Liver (tissue), 9 donors: ENCODE data around the gene AK5. TPM values are rescaled to one million over a fixed set of nuclear protein-coding genes. Genes with fewer than 3 reads are reported as not detected.

ENCODE experiments used
- DNase-seq: peaks from one replicate; pipeline ENCODE4 v3.0.0-alpha.2; 2017; ENCODE audit warnings: low spot score
- H3K27ac ChIP-seq, 2 donors: one replicate each; pipeline ENCODE4 v1.7.0; 2013; ENCODE audit warnings: inconsistent platforms in 2 of 2, low read length in 2 of 2, control low read depth in 1 of 2, low read depth in 1 of 2, mild to moderate bottlenecking in 1 of 2
- H3K27me3 ChIP-seq, 4 donors: one replicate each; pipeline versions ENCODE4 v1.6.1 to v1.7.0; 2013; ENCODE audit warnings: low read length in 3 of 4, inconsistent platforms in 1 of 4, mild to moderate bottlenecking in 1 of 4, moderate library complexity in 1 of 4; ENCODE audit not compliant: control insufficient read depth in 4 of 4, insufficient read depth in 4 of 4
- H3K36me3 ChIP-seq, 4 donors: one replicate each; pipeline versions ENCODE4 v1.6.1 to v1.7.0; 2013; ENCODE audit warnings: low read length in 3 of 4, mild to moderate bottlenecking in 3 of 4, low read depth in 1 of 4, moderate library complexity in 1 of 4; ENCODE audit not compliant: control insufficient read depth in 4 of 4, insufficient read depth in 3 of 4
- H3K4me1 ChIP-seq, 4 donors: one replicate each; pipeline versions ENCODE4 v1.6.1 to v1.7.0; 2013; ENCODE audit warnings: low read length in 3 of 4, mild to moderate bottlenecking in 3 of 4, moderate library complexity in 1 of 4; ENCODE audit not compliant: control insufficient read depth in 4 of 4, insufficient read depth in 4 of 4
- H3K4me3 ChIP-seq, 3 donors: one replicate each; pipeline versions ENCODE4 v1.6.1 to v1.7.0; 2013; ENCODE audit warnings: low read length in 3 of 3, control low read depth in 1 of 3, low read depth in 1 of 3, mild to moderate bottlenecking in 1 of 3
- H3K9ac ChIP-seq, 2 donors: one replicate each; pipeline ENCODE4 v1.7.0; 2013; ENCODE audit warnings: low read length in 2 of 2, mild to moderate bottlenecking in 2 of 2, moderate library complexity in 2 of 2, control low read depth in 1 of 2, low read depth in 1 of 2
- H3K9me3 ChIP-seq, 4 donors: one replicate each; pipeline versions ENCODE4 v1.6.1 to v1.7.0; 2013; ENCODE audit warnings: low read length in 3 of 4; ENCODE audit not compliant: control insufficient read depth in 4 of 4
- EGR1 ChIP-seq, 2 donors: IDR thresholded peaks; 2 replicates each; pipeline ENCODE4 v1.6.1; 2016 to 2018; ENCODE audit warnings: antibody characterized with exemption in 2 of 2, low read depth in 2 of 2
- FOXA2 ChIP-seq: IDR thresholded peaks from 2 replicates; pipeline ENCODE4 v1.6.1; 2016; ENCODE audit warnings: antibody characterized with exemption
- GABPA ChIP-seq, 2 donors: IDR thresholded peaks in 1 of 2; conservative IDR thresholded peaks in 1 of 2; 2 replicates each; pipeline ENCODE4 v1.6.1; 2016; ENCODE audit warnings: antibody characterized with exemption in 2 of 2, mild to moderate bottlenecking in 1 of 2, moderate library complexity in 1 of 2
- HNF4G ChIP-seq: IDR thresholded peaks from 2 replicates; pipeline ENCODE4 v1.6.1; 2016; ENCODE audit warnings: antibody characterized with exemption
- JUND ChIP-seq, 2 donors: IDR thresholded peaks; 2 replicates each; pipeline ENCODE4 v1.6.1; 2016; ENCODE audit warnings: antibody characterized with exemption in 2 of 2
- NR2F2 ChIP-seq: IDR thresholded peaks from 2 replicates; pipeline ENCODE4 v1.6.1; 2016; ENCODE audit warnings: antibody characterized with exemption
- RAD21 ChIP-seq, 2 donors: IDR thresholded peaks; 2 replicates each; pipeline ENCODE4 v1.6.1; 2016; ENCODE audit warnings: antibody characterized with exemption in 2 of 2, mild to moderate bottlenecking in 2 of 2
- RXRA ChIP-seq, 2 donors: IDR thresholded peaks; 2 replicates each; pipeline ENCODE4 v1.6.1; 2017 to 2018; ENCODE audit warnings: antibody characterized with exemption in 2 of 2, mild to moderate bottlenecking in 1 of 2
- SP1 ChIP-seq: IDR thresholded peaks from 2 replicates; pipeline ENCODE4 v1.6.1; 2018; ENCODE audit warnings: antibody characterized with exemption, mild to moderate bottlenecking
- TAF1 ChIP-seq: conservative IDR thresholded peaks from 2 replicates; pipeline ENCODE4 v1.6.1; 2016; ENCODE audit warnings: antibody characterized with exemption, mild to moderate bottlenecking
- YY1 ChIP-seq: IDR thresholded peaks from 2 replicates; pipeline ENCODE4 v1.6.1; 2016; ENCODE audit warnings: antibody characterized with exemption, mild to moderate bottlenecking
- WGBS: extraction: QIAGEN DNeasy Blood & Tissue Kit; methylation state at CpG from one replicate; pipeline ENCODE4 v1.1.7; 2013; 5-methylcytosine and 5-hydroxymethylcytosine counted together
- polyA plus RNA-seq, 2 donors: library from polyadenylated mRNA; stranded (reverse) in 1 of 2; unstranded in 1 of 2; fragments of 200-250 nt in 1 of 2; fragments of >200 nt in 1 of 2; fragmentation: Nextera tagmentation in 1 of 2; extraction: Ambion mirVana in 1 of 2; gene quantifications; one replicate each; pipeline versions ENCODE4 v1.2.1 to v1.2.3, GENCODE V29; 2013 to 2015
- total RNA-seq, 2 donors: library from RNA; depleted of rRNA; stranded (reverse); fragments of >200 nt; gene quantifications; one replicate each; pipeline ENCODE4 v1.2.3, GENCODE V29; 2014
- TF ChIP-seq, protein P1 (sequence below): fragments of 150-350 bp; IDR thresholded peaks from 2 replicates; pipeline ENCODE4 v1.5.1; 2017; ENCODE audit warnings: improper control_type of control experiment, low read depth, low read length; ENCODE audit not compliant: missing input control
- TF ChIP-seq, protein P2 (sequence below): IDR thresholded peaks from 2 replicates; pipeline ENCODE4 v1.6.1; 2016; ENCODE audit warnings: antibody characterized with exemption
- TF ChIP-seq, protein P3 (sequence below): IDR thresholded peaks from 2 replicates; pipeline ENCODE4 v1.6.1; 2016; ENCODE audit warnings: antibody characterized with exemption, mild to moderate bottlenecking
- TF ChIP-seq, protein P4 (sequence below): IDR thresholded peaks from 2 replicates; pipeline ENCODE4 v1.6.1; 2016; ENCODE audit warnings: antibody characterized with exemption
- TF ChIP-seq, protein P5 (sequence below): IDR thresholded peaks from 2 replicates; pipeline ENCODE4 v1.6.1; 2016; ENCODE audit warnings: antibody characterized with exemption
- donor health status: healthy.
- donor health status: healthy.
- donor health status: healthy.
- donor health status: healthy.
- donor health status: healthy.

AK5 gene
- total and polyA plus RNA-seq, 4 donors: 0.12 to 0.33 (median 0.23) TPM

DNA sequence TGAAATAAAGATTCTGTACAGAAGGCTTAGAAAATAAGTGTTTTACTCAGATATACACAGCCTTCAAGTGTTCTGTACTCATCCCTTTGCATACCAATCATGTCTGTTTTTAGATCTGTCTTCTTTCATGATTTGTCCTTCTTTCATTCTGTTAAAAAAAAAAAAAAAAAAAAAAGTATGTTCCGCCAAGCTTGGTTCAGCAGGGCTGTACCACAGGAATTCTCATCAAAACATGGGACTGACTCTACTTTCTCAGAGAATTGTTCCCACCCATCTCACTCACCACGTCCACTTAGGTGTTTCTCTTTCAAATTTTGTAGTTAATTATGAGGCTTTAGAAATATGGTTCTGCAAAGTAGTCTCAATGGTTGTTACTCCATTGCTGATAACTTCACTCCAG is 119.0 kb downstream of the AK5 start:
- DNase-seq: no peak
- TF ChIP-seq, protein P1, sequence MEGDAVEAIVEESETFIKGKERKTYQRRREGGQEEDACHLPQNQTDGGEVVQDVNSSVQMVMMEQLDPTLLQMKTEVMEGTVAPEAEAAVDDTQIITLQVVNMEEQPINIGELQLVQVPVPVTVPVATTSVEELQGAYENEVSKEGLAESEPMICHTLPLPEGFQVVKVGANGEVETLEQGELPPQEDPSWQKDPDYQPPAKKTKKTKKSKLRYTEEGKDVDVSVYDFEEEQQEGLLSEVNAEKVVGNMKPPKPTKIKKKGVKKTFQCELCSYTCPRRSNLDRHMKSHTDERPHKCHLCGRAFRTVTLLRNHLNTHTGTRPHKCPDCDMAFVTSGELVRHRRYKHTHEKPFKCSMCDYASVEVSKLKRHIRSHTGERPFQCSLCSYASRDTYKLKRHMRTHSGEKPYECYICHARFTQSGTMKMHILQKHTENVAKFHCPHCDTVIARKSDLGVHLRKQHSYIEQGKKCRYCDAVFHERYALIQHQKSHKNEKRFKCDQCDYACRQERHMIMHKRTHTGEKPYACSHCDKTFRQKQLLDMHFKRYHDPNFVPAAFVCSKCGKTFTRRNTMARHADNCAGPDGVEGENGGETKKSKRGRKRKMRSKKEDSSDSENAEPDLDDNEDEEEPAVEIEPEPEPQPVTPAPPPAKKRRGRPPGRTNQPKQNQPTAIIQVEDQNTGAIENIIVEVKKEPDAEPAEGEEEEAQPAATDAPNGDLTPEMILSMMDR: no peak
- TF ChIP-seq, protein P2, sequence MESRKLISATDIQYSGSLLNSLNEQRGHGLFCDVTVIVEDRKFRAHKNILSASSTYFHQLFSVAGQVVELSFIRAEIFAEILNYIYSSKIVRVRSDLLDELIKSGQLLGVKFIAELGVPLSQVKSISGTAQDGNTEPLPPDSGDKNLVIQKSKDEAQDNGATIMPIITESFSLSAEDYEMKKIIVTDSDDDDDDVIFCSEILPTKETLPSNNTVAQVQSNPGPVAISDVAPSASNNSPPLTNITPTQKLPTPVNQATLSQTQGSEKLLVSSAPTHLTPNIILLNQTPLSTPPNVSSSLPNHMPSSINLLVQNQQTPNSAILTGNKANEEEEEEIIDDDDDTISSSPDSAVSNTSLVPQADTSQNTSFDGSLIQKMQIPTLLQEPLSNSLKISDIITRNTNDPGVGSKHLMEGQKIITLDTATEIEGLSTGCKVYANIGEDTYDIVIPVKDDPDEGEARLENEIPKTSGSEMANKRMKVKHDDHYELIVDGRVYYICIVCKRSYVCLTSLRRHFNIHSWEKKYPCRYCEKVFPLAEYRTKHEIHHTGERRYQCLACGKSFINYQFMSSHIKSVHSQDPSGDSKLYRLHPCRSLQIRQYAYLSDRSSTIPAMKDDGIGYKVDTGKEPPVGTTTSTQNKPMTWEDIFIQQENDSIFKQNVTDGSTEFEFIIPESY: no peak
- TF ChIP-seq EGR1 (IDR thresholded peaks at IDR 0.05; ENCODE audit: low read depth in 2 of 2) (no peak), FOXA2 (no peak), RXRA (IDR thresholded peaks at IDR 0.05) (no peak), GABPA (IDR thresholded peaks at IDR 0.05 in 1 of 2, conservative IDR thresholded peaks at IDR 0.05 in 1 of 2) (no peak), HNF4G (no peak), RAD21 (IDR thresholded peaks at IDR 0.05) (no peak), NR2F2 (no peak)
- TF ChIP-seq, protein P3, sequence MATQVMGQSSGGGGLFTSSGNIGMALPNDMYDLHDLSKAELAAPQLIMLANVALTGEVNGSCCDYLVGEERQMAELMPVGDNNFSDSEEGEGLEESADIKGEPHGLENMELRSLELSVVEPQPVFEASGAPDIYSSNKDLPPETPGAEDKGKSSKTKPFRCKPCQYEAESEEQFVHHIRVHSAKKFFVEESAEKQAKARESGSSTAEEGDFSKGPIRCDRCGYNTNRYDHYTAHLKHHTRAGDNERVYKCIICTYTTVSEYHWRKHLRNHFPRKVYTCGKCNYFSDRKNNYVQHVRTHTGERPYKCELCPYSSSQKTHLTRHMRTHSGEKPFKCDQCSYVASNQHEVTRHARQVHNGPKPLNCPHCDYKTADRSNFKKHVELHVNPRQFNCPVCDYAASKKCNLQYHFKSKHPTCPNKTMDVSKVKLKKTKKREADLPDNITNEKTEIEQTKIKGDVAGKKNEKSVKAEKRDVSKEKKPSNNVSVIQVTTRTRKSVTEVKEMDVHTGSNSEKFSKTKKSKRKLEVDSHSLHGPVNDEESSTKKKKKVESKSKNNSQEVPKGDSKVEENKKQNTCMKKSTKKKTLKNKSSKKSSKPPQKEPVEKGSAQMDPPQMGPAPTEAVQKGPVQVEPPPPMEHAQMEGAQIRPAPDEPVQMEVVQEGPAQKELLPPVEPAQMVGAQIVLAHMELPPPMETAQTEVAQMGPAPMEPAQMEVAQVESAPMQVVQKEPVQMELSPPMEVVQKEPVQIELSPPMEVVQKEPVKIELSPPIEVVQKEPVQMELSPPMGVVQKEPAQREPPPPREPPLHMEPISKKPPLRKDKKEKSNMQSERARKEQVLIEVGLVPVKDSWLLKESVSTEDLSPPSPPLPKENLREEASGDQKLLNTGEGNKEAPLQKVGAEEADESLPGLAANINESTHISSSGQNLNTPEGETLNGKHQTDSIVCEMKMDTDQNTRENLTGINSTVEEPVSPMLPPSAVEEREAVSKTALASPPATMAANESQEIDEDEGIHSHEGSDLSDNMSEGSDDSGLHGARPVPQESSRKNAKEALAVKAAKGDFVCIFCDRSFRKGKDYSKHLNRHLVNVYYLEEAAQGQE: no peak
- TF ChIP-seq, protein P4, sequence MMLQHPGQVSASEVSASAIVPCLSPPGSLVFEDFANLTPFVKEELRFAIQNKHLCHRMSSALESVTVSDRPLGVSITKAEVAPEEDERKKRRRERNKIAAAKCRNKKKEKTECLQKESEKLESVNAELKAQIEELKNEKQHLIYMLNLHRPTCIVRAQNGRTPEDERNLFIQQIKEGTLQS: no peak
- Histone ChIP-seq H3K36me3 (no peaks in the 10 kb centered on the region), H3K9ac (no peak overlapping the region), H3K9me3 (no peaks in the 10 kb centered on the region), H3K4me3 (no peak overlapping the region), H3K27me3 (peaks cover 0 to 3% (median 0%) of the 10 kb centered on the region in 4 donors), H3K4me1 (no peaks in the 10 kb centered on the region), H3K27ac (no peak overlapping the region)
- WGBS: 67% methylated on average over 2 of the region's 2 CpGs

DNA sequence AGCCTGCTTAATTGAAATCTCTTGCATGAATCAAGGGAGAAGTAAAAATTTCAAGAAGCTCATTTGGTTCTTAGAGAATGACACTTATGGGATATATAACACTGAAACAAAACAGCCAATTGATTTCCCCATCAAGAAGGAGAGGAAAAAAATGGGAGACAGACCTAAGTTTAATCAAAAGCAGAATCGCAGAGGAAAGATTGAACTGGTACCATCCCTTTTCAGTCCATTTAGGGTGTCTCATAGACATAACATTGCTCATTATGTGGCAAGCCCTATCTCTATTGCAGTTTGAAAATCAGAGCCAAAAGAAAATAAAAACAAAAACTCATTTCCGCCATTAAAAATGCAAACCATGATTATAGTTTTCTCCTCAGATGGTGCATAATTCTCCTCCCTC is 119.6 kb downstream of the AK5 start:
- no peaks in the 10 kb centered on the region for H3K4me1 ChIP-seq
- H3K9ac ChIP-seq: no peak overlapping the region
- no peaks in the 10 kb centered on the region for H3K9me3 ChIP-seq
- no peaks in the 10 kb centered on the region for H3K36me3 ChIP-seq
- H3K4me3 ChIP-seq: no peak overlapping the region
- H3K27me3 ChIP-seq: peaks cover 0 to 3% (median 0%) of the 10 kb centered on the region in 4 donors
- 82% methylated on average over 2 of the region's 2 CpGs for WGBS
- no peak for DNase-seq
- TF ChIP-seq, protein P4: no peak
- no peak for TF ChIP-seq TAF1
- no peak for TF ChIP-seq FOXA2
- TF ChIP-seq, protein P1: no peak
- no peak for TF ChIP-seq NR2F2
- no peak for TF ChIP-seq RXRA (IDR thresholded peaks at IDR 0.05)
- TF ChIP-seq YY1: no peak
- TF ChIP-seq, protein P5, sequence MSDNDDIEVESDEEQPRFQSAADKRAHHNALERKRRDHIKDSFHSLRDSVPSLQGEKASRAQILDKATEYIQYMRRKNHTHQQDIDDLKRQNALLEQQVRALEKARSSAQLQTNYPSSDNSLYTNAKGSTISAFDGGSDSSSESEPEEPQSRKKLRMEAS: no peak
- TF ChIP-seq EGR1 (IDR thresholded peaks at IDR 0.05; ENCODE audit: low read depth in 2 of 2): no peak
- TF ChIP-seq, protein P2: no peak
- TF ChIP-seq GABPA (IDR thresholded peaks at IDR 0.05 in 1 of 2, conservative IDR thresholded peaks at IDR 0.05 in 1 of 2): no peak
- TF ChIP-seq SP1: no peak
- TF ChIP-seq JUND (IDR thresholded peaks at IDR 0.05): no peak
- no peak overlapping the region for H3K27ac ChIP-seq
